Liver (tissue), 9 donors: ENCODE measurements around the gene ADH1A. TPM values are rescaled to one million over a fixed set of nuclear protein-coding genes. Genes with fewer than 3 reads are reported as not detected.

Source experiments
- DNase-seq: peaks from one replicate; pipeline ENCODE4 v3.0.0-alpha.2; 2017; ENCODE audit warnings: low spot score
- H3K27ac ChIP-seq, 2 donors: one replicate each; pipeline ENCODE4 v1.7.0; 2013; ENCODE audit warnings: inconsistent platforms in 2 of 2, low read length in 2 of 2, control low read depth in 1 of 2, low read depth in 1 of 2, mild to moderate bottlenecking in 1 of 2
- H3K27me3 ChIP-seq, 4 donors: one replicate each; pipeline versions ENCODE4 v1.6.1 to v1.7.0; 2013; ENCODE audit warnings: low read length in 3 of 4, inconsistent platforms in 1 of 4, mild to moderate bottlenecking in 1 of 4, moderate library complexity in 1 of 4; ENCODE audit not compliant: control insufficient read depth in 4 of 4, insufficient read depth in 4 of 4
- H3K36me3 ChIP-seq, 4 donors: one replicate each; pipeline versions ENCODE4 v1.6.1 to v1.7.0; 2013; ENCODE audit warnings: low read length in 3 of 4, mild to moderate bottlenecking in 3 of 4, low read depth in 1 of 4, moderate library complexity in 1 of 4; ENCODE audit not compliant: control insufficient read depth in 4 of 4, insufficient read depth in 3 of 4
- H3K4me1 ChIP-seq, 4 donors: one replicate each; pipeline versions ENCODE4 v1.6.1 to v1.7.0; 2013; ENCODE audit warnings: low read length in 3 of 4, mild to moderate bottlenecking in 3 of 4, moderate library complexity in 1 of 4; ENCODE audit not compliant: control insufficient read depth in 4 of 4, insufficient read depth in 4 of 4
- H3K4me3 ChIP-seq, 3 donors: one replicate each; pipeline versions ENCODE4 v1.6.1 to v1.7.0; 2013; ENCODE audit warnings: low read length in 3 of 3, control low read depth in 1 of 3, low read depth in 1 of 3, mild to moderate bottlenecking in 1 of 3
- H3K9ac ChIP-seq, 2 donors: one replicate each; pipeline ENCODE4 v1.7.0; 2013; ENCODE audit warnings: low read length in 2 of 2, mild to moderate bottlenecking in 2 of 2, moderate library complexity in 2 of 2, control low read depth in 1 of 2, low read depth in 1 of 2
- H3K9me3 ChIP-seq, 4 donors: one replicate each; pipeline versions ENCODE4 v1.6.1 to v1.7.0; 2013; ENCODE audit warnings: low read length in 3 of 4; ENCODE audit not compliant: control insufficient read depth in 4 of 4
- ATF3 ChIP-seq: IDR thresholded peaks from 2 replicates; pipeline ENCODE4 v1.6.1; 2016; ENCODE audit warnings: antibody characterized with exemption
- CTCF ChIP-seq: fragments of 150-350 bp; IDR thresholded peaks from 2 replicates; pipeline ENCODE4 v1.5.1; 2017; ENCODE audit warnings: improper control_type of control experiment, low read depth, low read length; ENCODE audit not compliant: missing input control
- EGR1 ChIP-seq, 2 donors: IDR thresholded peaks; 2 replicates each; pipeline ENCODE4 v1.6.1; 2016 to 2018; ENCODE audit warnings: antibody characterized with exemption in 2 of 2, low read depth in 2 of 2
- FOXA1 ChIP-seq: IDR thresholded peaks from 2 replicates; pipeline ENCODE4 v1.6.1; 2016; ENCODE audit warnings: antibody characterized with exemption
- FOXA2 ChIP-seq: IDR thresholded peaks from 2 replicates; pipeline ENCODE4 v1.6.1; 2016; ENCODE audit warnings: antibody characterized with exemption
- GABPA ChIP-seq, 2 donors: IDR thresholded peaks in 1 of 2; conservative IDR thresholded peaks in 1 of 2; 2 replicates each; pipeline ENCODE4 v1.6.1; 2016; ENCODE audit warnings: antibody characterized with exemption in 2 of 2, mild to moderate bottlenecking in 1 of 2, moderate library complexity in 1 of 2
- HNF4A ChIP-seq, 2 donors: conservative IDR thresholded peaks; 2 replicates each; pipeline ENCODE4 v1.6.1; 2016; ENCODE audit warnings: antibody characterized with exemption in 2 of 2, mild to moderate bottlenecking in 2 of 2
- HNF4G ChIP-seq: IDR thresholded peaks from 2 replicates; pipeline ENCODE4 v1.6.1; 2016; ENCODE audit warnings: antibody characterized with exemption
- JUND ChIP-seq, 2 donors: IDR thresholded peaks; 2 replicates each; pipeline ENCODE4 v1.6.1; 2016; ENCODE audit warnings: antibody characterized with exemption in 2 of 2
- NR2F2 ChIP-seq: IDR thresholded peaks from 2 replicates; pipeline ENCODE4 v1.6.1; 2016; ENCODE audit warnings: antibody characterized with exemption
- RAD21 ChIP-seq, 2 donors: IDR thresholded peaks; 2 replicates each; pipeline ENCODE4 v1.6.1; 2016; ENCODE audit warnings: antibody characterized with exemption in 2 of 2, mild to moderate bottlenecking in 2 of 2
- REST ChIP-seq: IDR thresholded peaks from 2 replicates; pipeline ENCODE4 v1.6.1; 2016; ENCODE audit warnings: antibody characterized with exemption, mild to moderate bottlenecking
- RXRA ChIP-seq, 2 donors: IDR thresholded peaks; 2 replicates each; pipeline ENCODE4 v1.6.1; 2017 to 2018; ENCODE audit warnings: antibody characterized with exemption in 2 of 2, mild to moderate bottlenecking in 1 of 2
- SP1 ChIP-seq: IDR thresholded peaks from 2 replicates; pipeline ENCODE4 v1.6.1; 2018; ENCODE audit warnings: antibody characterized with exemption, mild to moderate bottlenecking
- TAF1 ChIP-seq: conservative IDR thresholded peaks from 2 replicates; pipeline ENCODE4 v1.6.1; 2016; ENCODE audit warnings: antibody characterized with exemption, mild to moderate bottlenecking
- YY1 ChIP-seq: IDR thresholded peaks from 2 replicates; pipeline ENCODE4 v1.6.1; 2016; ENCODE audit warnings: antibody characterized with exemption, mild to moderate bottlenecking
- ZBTB33 ChIP-seq: IDR thresholded peaks from 2 replicates; pipeline ENCODE4 v1.6.1; 2016; ENCODE audit warnings: antibody characterized with exemption
- WGBS: extraction: QIAGEN DNeasy Blood & Tissue Kit; methylation state at CpG from one replicate; pipeline ENCODE4 v1.1.7; 2013; 5-methylcytosine and 5-hydroxymethylcytosine counted together
- polyA plus RNA-seq, 2 donors: library from polyadenylated mRNA; stranded (reverse) in 1 of 2; unstranded in 1 of 2; fragments of 200-250 nt in 1 of 2; fragments of >200 nt in 1 of 2; fragmentation: Nextera tagmentation in 1 of 2; extraction: Ambion mirVana in 1 of 2; gene quantifications; one replicate each; pipeline versions ENCODE4 v1.2.1 to v1.2.3, GENCODE V29; 2013 to 2015
- total RNA-seq, 2 donors: library from RNA; depleted of rRNA; stranded (reverse); fragments of >200 nt; gene quantifications; one replicate each; pipeline ENCODE4 v1.2.3, GENCODE V29; 2014
- TF ChIP-seq, protein P1 (sequence below): IDR thresholded peaks from 2 replicates; pipeline ENCODE4 v1.6.1; 2016; ENCODE audit warnings: antibody characterized with exemption
- donor health status: healthy.
- donor health status: healthy.
- donor health status: healthy.
- donor health status: healthy.
- donor health status: healthy.

ADH1A gene
- total and polyA plus RNA-seq, 4 donors: 123 to 554 (median 347) TPM

DNA sequence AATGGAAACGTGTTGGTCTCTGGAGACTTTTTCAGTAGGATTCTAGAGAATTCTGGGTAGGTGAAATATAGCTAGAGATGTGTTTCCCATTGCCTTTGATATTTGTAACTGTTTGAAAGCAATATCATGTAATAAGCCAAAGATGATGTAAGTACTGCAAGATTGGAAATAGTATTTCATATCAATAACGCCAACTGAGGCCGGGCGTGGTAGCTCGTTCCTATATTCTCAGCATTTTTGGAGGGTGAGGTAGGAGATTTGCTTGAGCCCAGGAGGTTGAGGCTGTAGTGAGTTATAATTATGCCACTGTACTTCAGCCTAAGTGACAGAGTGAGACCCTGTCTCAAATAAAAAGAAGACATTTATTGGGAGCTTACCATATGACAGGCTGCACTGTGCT, 9.5 kb downstream of the ADH1A start (continued):
- TF ChIP-seq REST: no peak
- no peak for TF ChIP-seq ATF3
- no peak for TF ChIP-seq NR2F2
- no peak for TF ChIP-seq FOXA1
- no peak for TF ChIP-seq HNF4A (conservative IDR thresholded peaks at IDR 0.05)

DNA sequence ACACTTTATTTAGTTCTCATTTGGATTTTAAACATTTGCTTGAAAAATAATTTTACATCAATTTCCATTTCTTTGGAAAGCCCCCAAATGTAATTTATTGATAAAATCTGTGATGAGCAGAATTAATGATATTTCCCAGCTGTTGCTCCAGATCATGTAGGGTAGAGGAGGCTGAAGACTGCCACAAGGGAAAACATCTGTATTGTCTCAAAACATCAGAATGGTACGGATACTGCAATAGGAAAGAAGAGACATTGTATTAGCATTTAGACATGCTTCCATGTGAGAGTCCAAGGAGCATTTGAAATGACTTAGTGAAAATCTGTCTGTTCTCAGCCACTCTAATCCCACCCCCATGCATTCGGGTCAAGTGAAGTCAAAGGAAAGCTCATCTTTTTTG, 14.4 kb downstream of the ADH1A start:
- TF ChIP-seq, protein P1, sequence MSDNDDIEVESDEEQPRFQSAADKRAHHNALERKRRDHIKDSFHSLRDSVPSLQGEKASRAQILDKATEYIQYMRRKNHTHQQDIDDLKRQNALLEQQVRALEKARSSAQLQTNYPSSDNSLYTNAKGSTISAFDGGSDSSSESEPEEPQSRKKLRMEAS: no peak
- TF ChIP-seq FOXA2: no peak
- no peak for TF ChIP-seq RAD21 (IDR thresholded peaks at IDR 0.05)
- TF ChIP-seq HNF4A (conservative IDR thresholded peaks at IDR 0.05): no peak
- TF ChIP-seq GABPA (IDR thresholded peaks at IDR 0.05 in 1 of 2, conservative IDR thresholded peaks at IDR 0.05 in 1 of 2): no peak
- TF ChIP-seq ATF3: no peak
- TF ChIP-seq YY1: no peak
- TF ChIP-seq HNF4G: no peak
- TF ChIP-seq TAF1: no peak
- no peak for TF ChIP-seq RXRA (IDR thresholded peaks at IDR 0.05)
- TF ChIP-seq SP1: no peak
- no peak for TF ChIP-seq NR2F2
- TF ChIP-seq FOXA1: no peak
- no peak for TF ChIP-seq JUND (IDR thresholded peaks at IDR 0.05)
- no peak for TF ChIP-seq CTCF
- TF ChIP-seq ZBTB33: no peak
- no peak for TF ChIP-seq EGR1 (IDR thresholded peaks at IDR 0.05; ENCODE audit: low read depth in 2 of 2)
- no peak for TF ChIP-seq REST
- DNase-seq: no peak
- WGBS: 85% methylated on average over 2 of the region's 2 CpGs

More for the DNA sequence above, 14.4 kb downstream of the ADH1A start:
- peaks cover 2 to 36% (median 24%) of the 10 kb centered on the region in 4 donors for H3K36me3 ChIP-seq
- H3K9ac ChIP-seq: no peak overlapping the region
- H3K4me3 ChIP-seq: no peak overlapping the region
- H3K9me3 ChIP-seq: no peaks in the 10 kb centered on the region
- no peaks in the 10 kb centered on the region for H3K4me1 ChIP-seq
- H3K27me3 ChIP-seq: no peaks in the 10 kb centered on the region
- H3K27ac ChIP-seq: no peak overlapping the region
